Sigmoid colon (tissue), 4 donors: Measurements from ENCODE around the gene LPCAT2.

Experiments
- CTCF ChIP-seq, 4 experiments: fragments of 450-650 bp in 3 of 4; fragments of 200-600 bp in 1 of 4; IDR thresholded peaks; one replicate each; pipeline ENCODE4 v1.5.1; 2016 to 2019; ENCODE audit warnings: antibody characterized with exemption in 4 of 4, mild to moderate bottlenecking in 3 of 4, moderate library complexity in 2 of 4
- EP300 ChIP-seq, 4 donors: sonication (generic); formaldehyde crosslinking; IDR thresholded peaks; one replicate each; pipeline ENCODE4 v1.6.1; 2017; ENCODE audit warnings: antibody characterized with exemption in 4 of 4
- POLR2A ChIP-seq, 2 donors: fragments of 450-650 bp; IDR thresholded peaks; one replicate each; pipeline ENCODE4 v1.6.1; 2016; ENCODE audit warnings: antibody characterized with exemption in 2 of 2, mild to moderate bottlenecking in 2 of 2, moderate library complexity in 2 of 2

GRCh38 chr16:55487048-55487803, 21.6 kb upstream of the LPCAT2 start:
- no peak for TF ChIP-seq CTCF (IDR thresholded peaks at IDR 0.05)
- TF ChIP-seq EP300 (IDR thresholded peaks at IDR 0.05) = peak in 1 of 4 donors; percentile 22
- no peak for TF ChIP-seq POLR2A (IDR thresholded peaks at IDR 0.05)
